GM23248 (cell line): ENCODE data around the gene RIPOR3. TPM values are rescaled to one million over a fixed set of nuclear protein-coding genes. Genes with fewer than 3 reads are reported as not detected.

ENCODE experiments used
- DNase-seq: peaks from one replicate; pipeline ENCODE4 v3.0.0-alpha.2; 2015
- H2AFZ ChIP-seq: fragments of 200-600 bp; sonication (generic); 2 replicates; pipeline ENCODE4 v1.6.1; 2016; ENCODE audit warnings: antibody characterized with exemption
- H3F3A ChIP-seq: fragments of 200-600 bp; sonication (generic); 2 replicates; pipeline ENCODE4 v1.6.1; 2016; ENCODE audit warnings: mild to moderate bottlenecking, antibody characterized with exemption, mixed run types; ENCODE audit not compliant: insufficient read depth
- H3K27ac ChIP-seq: fragments of 200-600 bp; sonication (generic); 2 replicates; pipeline ENCODE4 v1.5.1; 2016; ENCODE audit warnings: mild to moderate bottlenecking
- H3K27me3 ChIP-seq: fragments of 200-600 bp; sonication (generic); replicated peaks from 2 replicates; pipeline ENCODE4 v1.6.1; 2016; ENCODE audit warnings: mild to moderate bottlenecking; ENCODE audit not compliant: insufficient read depth
- H3K36me3 ChIP-seq: fragments of 200-600 bp; sonication (generic); 2 replicates; pipeline ENCODE4 v1.6.1; 2016; ENCODE audit warnings: low read depth, mild to moderate bottlenecking
- H3K4me1 ChIP-seq: fragments of 200-600 bp; sonication (generic); 2 replicates; pipeline ENCODE4 v1.6.1; 2016; ENCODE audit warnings: mild to moderate bottlenecking; ENCODE audit not compliant: insufficient read depth
- H3K4me2 ChIP-seq: fragments of 200-600 bp; sonication (generic); one replicate; pipeline ENCODE4 v1.6.1; 2016; ENCODE audit warnings: mild to moderate bottlenecking; ENCODE audit not compliant: unreplicated experiment
- H3K4me3 ChIP-seq: fragments of 200-600 bp; sonication (generic); 2 replicates; pipeline ENCODE4 v1.5.1; 2016; ENCODE audit warnings: mild to moderate bottlenecking
- H3K79me2 ChIP-seq: fragments of 200-600 bp; sonication (generic); 2 replicates; pipeline ENCODE4 v1.6.1; 2016; ENCODE audit warnings: mild to moderate bottlenecking; ENCODE audit not compliant: insufficient read depth
- H3K9ac ChIP-seq: fragments of 200-600 bp; sonication (generic); 2 replicates; pipeline ENCODE4 v1.6.1; 2016; ENCODE audit warnings: mild to moderate bottlenecking
- H3K9me2 ChIP-seq: fragments of 200-600 bp; sonication (generic); 2 replicates; pipeline ENCODE4 v1.6.1; 2016; ENCODE audit warnings: mixed run types, mild to moderate bottlenecking, moderate library complexity; ENCODE audit not compliant: insufficient read depth
- H3K9me3 ChIP-seq: fragments of 200-600 bp; sonication (generic); one replicate; pipeline ENCODE4 v1.6.1; 2017; ENCODE audit warnings: low read depth
- H4K20me1 ChIP-seq: fragments of 200-600 bp; sonication (generic); 2 replicates; pipeline ENCODE4 v1.6.0; 2016; ENCODE audit not compliant: insufficient read depth
- EZH2 ChIP-seq: fragments of 200-600 bp; sonication (generic); IDR thresholded peaks from 2 replicates; pipeline ENCODE4 v1.6.1; 2018; ENCODE audit warnings: antibody characterized with exemption, mild to moderate bottlenecking; ENCODE audit not compliant: insufficient read depth, poor library complexity, severe bottlenecking
- EZH2phosphoT487 ChIP-seq: fragments of 200-600 bp; sonication (generic); IDR thresholded peaks from 2 replicates; pipeline ENCODE4 v1.6.1; 2018; ENCODE audit warnings: antibody characterized with exemption, moderate library complexity, mild to moderate bottlenecking, low read depth; ENCODE audit not compliant: insufficient read depth
- WGBS, 2 experiments: methylation state at CpG; one replicate each; pipeline ENCODE4 v1.1.6; 2015 to 2017; ENCODE audit warnings: low lambda C conversion rate in 2 of 2, low coverage in 1 of 2; ENCODE audit errors: missing lambda C conversion rate in 2 of 2; 5-methylcytosine and 5-hydroxymethylcytosine counted together
- in situ Hi-C: fragments of 300-500 bp; cut with MboI; formaldehyde crosslinking; loops from 2 replicates; pipeline ENCODE4 v1.15.0; 2020
- polyA plus RNA-seq: library from polyadenylated mRNA; unstranded; fragments of >200 nt; fragmentation: Nextera tagmentation; extraction: Ambion mirVana; gene quantifications from 2 replicates; pipeline ENCODE4 v1.2.1, GENCODE V29; 2016
- total RNA-seq: library from RNA; depleted of rRNA; stranded (reverse); fragments of >200 nt; shearing (Covaris generic); gene quantifications from 2 replicates; pipeline ENCODE4 v1.2.3, GENCODE V29; 2014

RIPOR3 gene
- total and polyA plus RNA-seq, 2 experiments from 2014 or later = 0.49 TPM; not detected in 1

GRCh38 chr20:50689864-50690649 lies 1.3 kb downstream of the RIPOR3 start:
- H3F3A ChIP-seq = peaks cover 7% of the 10 kb centered on the region
- no peaks in the 10 kb centered on the region for H3K79me2 ChIP-seq
- H3K36me3 ChIP-seq = no peaks in the 10 kb centered on the region
- no peaks in the 10 kb centered on the region for H3K9me2 ChIP-seq
- H2AFZ ChIP-seq = peak overlapping the region; percentile 86; the same call in 1 of the 2 replicates
- no peaks in the 10 kb centered on the region for H3K27me3 ChIP-seq
- DNase-seq = peak; percentile 61
- peak overlapping the region; percentile 66; the same call in 1 of the 2 replicates for H3K4me3 ChIP-seq
- no peaks in the 10 kb centered on the region for H3K9me3 ChIP-seq
- 14 to 19% methylated on average over 10 of the region's 10 CpGs for WGBS, 2 experiments
- no peak overlapping the region for H3K27ac ChIP-seq
- TF ChIP-seq EZH2 (no peak), EZH2phosphoT487 (no peak)
- peak overlapping the region; percentile 68 for H3K4me2 ChIP-seq
- peaks cover 27% of the 10 kb centered on the region for H3K4me1 ChIP-seq
- H4K20me1 ChIP-seq = no peaks in the 10 kb centered on the region
- in situ Hi-C loops = no loop called here
- H3K9ac ChIP-seq = no peak overlapping the region

- no peak for TF ChIP-seq EZH2
- TF ChIP-seq EZH2phosphoT487 = no peak
- Histone ChIP-seq H4K20me1 (no peaks in the 10 kb centered on the region), H2AFZ (no peak overlapping the region), H3K79me2 (no peaks in the 10 kb centered on the region), H3K36me3 (no peaks in the 10 kb centered on the region), H3K27ac (no peak overlapping the region), H3F3A (no peaks in the 10 kb centered on the region), H3K9me2 (no peaks in the 10 kb centered on the region), H3K4me1 (peaks cover 20% of the 10 kb centered on the region), H3K9me3 (no peaks in the 10 kb centered on the region), H3K4me3 (no peak overlapping the region), H3K9ac (no peak overlapping the region), H3K27me3 (no peaks in the 10 kb centered on the region), H3K4me2 (no peak overlapping the region)
- DNase-seq = no peak
- in situ Hi-C loops = no loop called here
- WGBS, 2 experiments = 85 to 86% methylated on average over 8 of the region's 8 CpGs
Observed at GRCh38 chr20:50688256-50688975, 2.9 kb downstream of the RIPOR3 start.

- Histone ChIP-seq H3K4me3 (no peak overlapping the region), H3K4me1 (peaks cover 18% of the 10 kb centered on the region), H3K79me2 (no peaks in the 10 kb centered on the region), H3F3A (no peaks in the 10 kb centered on the region), H4K20me1 (no peaks in the 10 kb centered on the region), H2AFZ (peak overlapping the region; percentile 38; the same call in 1 of the 2 replicates), H3K27ac (no peak overlapping the region), H3K9me3 (no peaks in the 10 kb centered on the region), H3K36me3 (no peaks in the 10 kb centered on the region), H3K9me2 (no peaks in the 10 kb centered on the region), H3K4me2 (no peak overlapping the region), H3K9ac (no peak overlapping the region), H3K27me3 (no peaks in the 10 kb centered on the region)
- no peak for TF ChIP-seq EZH2phosphoT487
- no peak for TF ChIP-seq EZH2
- DNase-seq = no peak
- in situ Hi-C loops = no loop called here
- 70 to 71% methylated on average over 10 of the region's 10 CpGs for WGBS, 2 experiments
Observed at GRCh38 chr20:50686821-50687220, 4.5 kb downstream of the RIPOR3 start.

- Histone ChIP-seq H3K36me3 (no peaks in the 10 kb centered on the region), H3K27me3 (no peaks in the 10 kb centered on the region), H3K9me3 (no peaks in the 10 kb centered on the region), H3K27ac (no peak overlapping the region), H4K20me1 (no peaks in the 10 kb centered on the region), H3K4me1 (no peaks in the 10 kb centered on the region), H3K4me3 (no peak overlapping the region), H3F3A (no peaks in the 10 kb centered on the region), H3K9ac (no peak overlapping the region), H3K9me2 (no peaks in the 10 kb centered on the region), H3K4me2 (no peak overlapping the region), H2AFZ (no peak overlapping the region), H3K79me2 (no peaks in the 10 kb centered on the region)
- TF ChIP-seq EZH2phosphoT487 = no peak
- TF ChIP-seq EZH2 = no peak
- in situ Hi-C loops = no loop called here
- 95 to 96% methylated on average over 6 of the region's 6 CpGs for WGBS, 2 experiments
- DNase-seq = no peak
Observed at GRCh38 chr20:50683570-50683969, 7.8 kb downstream of the RIPOR3 start.
